Measurements from ENCODE around the gene ROR2.

GRCh38 chr9:91532325-91532724 lies 417.7 kb downstream of the ROR2 start:
- TF ChIP-seq, protein P1, sequence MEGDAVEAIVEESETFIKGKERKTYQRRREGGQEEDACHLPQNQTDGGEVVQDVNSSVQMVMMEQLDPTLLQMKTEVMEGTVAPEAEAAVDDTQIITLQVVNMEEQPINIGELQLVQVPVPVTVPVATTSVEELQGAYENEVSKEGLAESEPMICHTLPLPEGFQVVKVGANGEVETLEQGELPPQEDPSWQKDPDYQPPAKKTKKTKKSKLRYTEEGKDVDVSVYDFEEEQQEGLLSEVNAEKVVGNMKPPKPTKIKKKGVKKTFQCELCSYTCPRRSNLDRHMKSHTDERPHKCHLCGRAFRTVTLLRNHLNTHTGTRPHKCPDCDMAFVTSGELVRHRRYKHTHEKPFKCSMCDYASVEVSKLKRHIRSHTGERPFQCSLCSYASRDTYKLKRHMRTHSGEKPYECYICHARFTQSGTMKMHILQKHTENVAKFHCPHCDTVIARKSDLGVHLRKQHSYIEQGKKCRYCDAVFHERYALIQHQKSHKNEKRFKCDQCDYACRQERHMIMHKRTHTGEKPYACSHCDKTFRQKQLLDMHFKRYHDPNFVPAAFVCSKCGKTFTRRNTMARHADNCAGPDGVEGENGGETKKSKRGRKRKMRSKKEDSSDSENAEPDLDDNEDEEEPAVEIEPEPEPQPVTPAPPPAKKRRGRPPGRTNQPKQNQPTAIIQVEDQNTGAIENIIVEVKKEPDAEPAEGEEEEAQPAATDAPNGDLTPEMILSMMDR (conservative IDR thresholded peaks at IDR 0.05; ENCODE audit: low read depth in 2 of 2): no peak
- no peak for TF ChIP-seq POLR2AphosphoS5 (IDR thresholded peaks at IDR 0.05; ENCODE audit: low read depth)
- TF ChIP-seq EZH2phosphoT487 (IDR thresholded peaks at IDR 0.05; ENCODE audit: unreplicated experiment): no peak
- TF ChIP-seq ETS1 (IDR thresholded peaks at IDR 0.05): no peak

Measured in GM23338 (cell line).